NCI-H460 (cell line): ENCODE data around the gene ADRM1. TPM values are rescaled to one million over a fixed set of nuclear protein-coding genes. Genes with fewer than 3 reads are reported as not detected.

ENCODE experiments used
- DNase-seq: peaks from one replicate; pipeline ENCODE4 v3.0.0-alpha.2; 2016; ENCODE audit warnings: low read depth; ENCODE audit errors: extremely low read depth
- total RNA-seq: library from RNA; depleted of rRNA; stranded (reverse); fragments of >200 nt; shearing (Covaris generic); gene quantifications from 2 replicates; pipeline ENCODE4 v1.2.3, GENCODE V29; 2014

The ADRM1 gene
- total RNA-seq, 1 experiment from 2014 or later: 142 TPM

DNA sequence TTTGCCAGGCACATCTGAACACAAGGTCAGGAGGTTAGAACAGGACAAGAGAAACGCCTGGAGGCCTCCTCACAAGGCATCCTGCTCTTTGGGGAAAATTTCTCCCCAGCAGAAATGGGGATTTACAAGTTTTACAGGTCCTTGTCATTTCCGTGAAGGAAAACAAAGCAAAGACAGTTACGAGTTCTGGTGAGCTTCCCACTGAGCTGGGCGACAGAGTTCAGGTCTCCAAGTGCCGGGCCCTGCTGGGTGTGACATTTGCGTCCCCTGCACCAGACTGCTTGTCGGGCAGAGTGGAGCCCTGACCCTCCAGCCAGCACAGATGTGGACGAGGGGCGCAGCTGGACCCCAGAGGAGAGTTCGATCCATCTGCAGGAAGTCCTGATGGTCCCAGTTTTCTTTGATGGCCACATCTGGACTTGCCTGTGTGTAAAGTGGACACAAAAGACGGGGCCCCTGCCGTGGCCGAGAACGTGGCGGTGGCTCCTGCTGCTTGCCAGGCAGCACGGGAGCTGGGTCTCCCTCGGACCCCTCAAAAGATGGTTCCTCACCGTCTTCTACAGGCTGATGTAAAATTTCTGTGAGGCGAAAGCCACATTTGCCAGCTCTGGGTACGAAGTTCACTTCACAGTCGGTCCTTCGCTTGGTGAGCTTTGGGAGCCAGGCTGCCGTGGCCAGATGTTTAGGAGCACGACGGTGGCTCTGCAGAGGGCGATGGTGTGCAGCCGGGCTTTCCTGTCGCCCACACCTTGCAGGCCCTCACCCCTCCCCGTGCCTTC lies 5.2 kb upstream of the ADRM1 start:
- DNase-seq: no peak

DNA sequence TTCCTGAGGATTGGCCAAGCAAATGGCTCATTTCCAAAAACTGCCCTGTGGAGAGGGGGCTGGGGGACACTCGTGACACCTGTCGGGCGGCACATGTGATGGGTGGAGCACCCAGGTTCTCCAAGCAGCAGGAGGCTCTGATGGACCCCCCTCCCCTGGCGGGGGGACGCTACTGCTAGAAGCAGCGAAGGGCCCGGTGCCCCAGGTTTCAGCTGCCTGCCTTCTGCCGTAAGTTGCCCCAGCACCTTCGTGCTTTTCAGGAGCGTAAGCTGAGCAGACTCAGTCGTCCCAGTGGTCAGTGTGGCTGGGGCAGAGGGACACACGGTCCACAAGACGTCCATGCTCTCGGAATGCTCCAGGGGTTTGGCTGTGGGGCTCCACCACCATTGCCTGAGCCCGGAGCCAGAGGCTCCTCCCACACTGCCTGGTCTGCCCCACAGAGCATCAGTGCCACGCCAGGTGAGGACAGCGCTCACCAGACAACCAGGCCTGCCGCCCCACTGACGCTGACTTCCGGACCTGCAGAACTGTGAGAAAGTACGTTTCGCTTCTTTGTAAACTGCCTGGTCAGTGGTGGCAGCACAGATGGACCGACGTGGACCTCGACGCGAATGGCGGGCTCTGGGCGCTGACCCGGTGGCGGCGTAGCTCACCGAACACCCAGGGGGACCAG lies 4.1 kb upstream of the ADRM1 start:
- no peak for DNase-seq

GRCh38 chr20:62299666-62300236 lies 3.0 kb upstream of the ADRM1 start:
- DNase-seq: no peak

GRCh38 chr20:62300319-62300718 lies 2.5 kb upstream of the ADRM1 start:
- no peak for DNase-seq

DNA sequence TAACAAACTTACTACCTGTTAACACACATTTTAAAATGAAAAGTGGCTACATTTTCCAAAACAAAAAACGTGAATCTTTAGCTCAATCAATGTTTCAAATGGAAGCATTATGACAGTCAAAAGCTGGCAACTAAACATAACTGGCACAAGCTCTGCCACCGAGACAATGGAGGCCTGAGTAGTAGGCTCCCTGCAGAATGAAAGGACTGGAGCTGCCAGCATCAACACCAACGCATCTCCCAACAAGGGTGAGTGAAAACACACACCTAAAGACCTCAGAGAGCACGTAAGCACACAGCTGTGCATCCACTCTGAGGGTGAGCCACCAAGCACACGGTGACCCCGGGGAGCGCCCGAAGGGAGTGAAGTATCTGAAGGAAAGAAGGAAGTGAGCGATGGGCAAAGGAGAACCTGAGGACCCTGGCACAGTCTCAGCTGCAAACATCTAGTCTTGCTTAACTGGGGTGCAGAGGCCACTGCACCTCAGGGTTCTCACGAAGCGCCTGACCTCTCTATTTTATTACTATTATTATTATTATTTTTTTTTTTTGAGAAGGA lies 1.6 kb upstream of the ADRM1 start:
- DNase-seq: no peak

DNA sequence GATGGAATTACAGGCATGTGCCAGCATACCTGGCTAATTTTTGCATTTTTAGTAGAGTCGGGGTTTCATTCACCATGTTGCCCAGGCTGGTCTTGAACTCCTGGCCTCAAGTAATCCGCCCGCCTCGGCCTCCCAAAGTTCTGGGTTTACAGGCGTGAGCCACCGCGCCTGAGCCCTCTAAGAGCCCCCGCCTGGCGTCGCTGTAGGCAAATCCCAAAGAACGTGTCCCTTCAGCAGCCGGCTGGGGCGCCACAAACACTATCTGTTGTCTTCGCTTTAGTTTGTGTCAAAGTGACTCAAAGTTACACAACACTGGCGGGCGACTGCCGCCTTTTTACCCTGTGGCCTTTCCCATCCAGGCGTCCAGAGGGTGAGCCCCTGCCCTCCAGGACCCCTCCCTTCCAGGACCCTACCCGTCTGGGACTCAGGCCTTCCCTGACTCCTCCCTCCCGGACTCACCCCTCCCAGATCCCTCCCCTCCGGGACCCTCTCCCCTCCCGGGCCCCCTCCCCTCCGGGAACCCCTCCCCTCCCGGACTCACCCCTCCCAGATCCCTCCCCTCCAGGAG lies 940 bp upstream of the ADRM1 start:
- peak; percentile 97 for DNase-seq

DNA sequence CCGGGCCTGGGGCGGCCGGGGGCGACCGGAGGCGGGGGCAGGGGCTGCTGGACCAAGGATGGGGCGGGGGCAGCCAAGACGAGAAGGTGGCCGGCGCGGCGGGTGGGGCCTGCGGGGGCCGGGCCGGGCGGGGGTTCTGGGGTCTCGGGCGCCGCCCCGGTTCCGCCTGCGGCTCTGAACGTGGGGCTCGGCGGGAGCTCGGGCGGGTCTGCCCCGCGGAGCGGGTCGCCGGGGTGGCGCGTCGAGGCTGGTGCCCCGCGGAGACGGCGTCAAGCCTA lies 204 bp downstream of the ADRM1 start:
- no peak for DNase-seq

DNA sequence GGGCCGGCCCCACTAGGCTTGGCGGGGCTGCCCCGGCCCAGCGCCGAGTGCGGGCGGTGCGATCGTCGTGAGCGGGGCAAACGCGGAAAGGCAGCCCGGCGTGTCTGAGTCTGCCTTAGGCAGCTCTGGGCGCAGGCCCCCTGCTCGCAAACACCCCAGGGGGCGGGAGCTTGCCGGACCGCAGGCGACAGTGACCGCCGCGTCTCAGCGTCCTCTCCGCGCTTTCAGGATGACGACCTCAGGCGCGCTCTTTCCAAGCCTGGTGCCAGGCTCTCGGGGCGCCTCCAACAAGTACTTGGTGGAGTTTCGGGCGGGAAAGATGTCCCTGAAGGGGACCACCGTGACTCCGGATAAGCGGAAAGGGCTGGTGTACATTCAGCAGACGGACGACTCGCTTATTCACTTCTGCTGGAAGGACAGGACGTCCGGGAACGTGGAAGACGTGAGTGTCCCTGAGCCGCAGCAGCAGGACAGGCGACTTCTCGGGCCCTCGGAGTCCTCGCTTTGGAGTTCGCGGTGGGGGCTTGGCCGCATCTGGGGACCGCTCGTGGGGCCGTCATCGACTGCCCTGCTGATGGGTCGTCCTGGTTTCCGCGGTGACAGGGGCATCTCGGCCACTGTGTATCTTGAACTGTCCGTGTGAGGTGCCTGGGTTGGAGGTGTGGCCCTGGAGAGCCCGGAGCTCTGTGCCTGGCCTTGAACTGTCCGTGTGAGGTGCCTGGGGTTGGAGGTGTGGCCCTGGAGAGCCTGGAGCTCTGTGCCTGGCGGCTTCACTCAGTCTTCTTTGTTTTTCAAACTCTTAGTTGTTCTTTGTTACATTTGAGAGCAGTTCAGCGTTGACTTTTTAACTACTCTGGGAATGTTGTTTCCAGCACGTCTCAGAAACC lies 786 bp downstream of the ADRM1 start:
- no peak for DNase-seq

DNA sequence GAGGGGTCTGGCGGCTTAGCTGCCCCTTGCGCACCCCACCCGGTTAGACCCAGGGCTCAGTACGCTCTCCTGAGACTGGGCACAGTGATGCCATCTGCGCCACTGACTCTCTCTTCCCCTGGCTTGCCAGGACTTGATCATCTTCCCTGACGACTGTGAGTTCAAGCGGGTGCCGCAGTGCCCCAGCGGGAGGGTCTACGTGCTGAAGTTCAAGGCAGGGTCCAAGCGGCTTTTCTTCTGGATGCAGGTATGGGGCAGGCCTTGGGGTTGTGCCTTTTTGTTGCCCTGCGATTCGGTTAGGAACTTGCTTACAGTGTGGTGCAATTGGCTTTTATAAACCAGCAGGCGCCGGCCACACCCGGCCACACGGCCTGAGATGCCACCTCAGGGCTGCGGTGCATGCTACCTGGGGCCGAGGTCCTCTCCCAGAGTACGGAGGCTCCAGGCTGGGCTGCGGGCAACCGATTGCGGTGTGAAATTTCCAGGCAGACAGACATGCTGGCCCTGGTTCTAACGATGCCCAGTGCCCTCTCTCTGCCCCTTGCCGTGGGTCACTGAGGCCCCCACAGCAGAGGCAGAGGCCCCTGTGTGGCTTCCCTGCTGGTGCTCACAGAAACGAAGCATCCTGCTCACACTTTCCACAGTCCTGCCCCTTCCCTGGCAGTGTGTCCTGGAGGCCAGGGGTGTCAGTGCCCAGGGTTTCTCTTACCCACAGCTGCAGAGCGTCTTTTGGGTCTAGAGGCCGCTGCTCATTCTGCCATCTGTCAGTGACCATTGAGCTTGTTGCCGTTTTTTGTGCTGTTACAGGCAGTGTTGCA lies 1.7 kb downstream of the ADRM1 start:
- DNase-seq: no peak

DNA sequence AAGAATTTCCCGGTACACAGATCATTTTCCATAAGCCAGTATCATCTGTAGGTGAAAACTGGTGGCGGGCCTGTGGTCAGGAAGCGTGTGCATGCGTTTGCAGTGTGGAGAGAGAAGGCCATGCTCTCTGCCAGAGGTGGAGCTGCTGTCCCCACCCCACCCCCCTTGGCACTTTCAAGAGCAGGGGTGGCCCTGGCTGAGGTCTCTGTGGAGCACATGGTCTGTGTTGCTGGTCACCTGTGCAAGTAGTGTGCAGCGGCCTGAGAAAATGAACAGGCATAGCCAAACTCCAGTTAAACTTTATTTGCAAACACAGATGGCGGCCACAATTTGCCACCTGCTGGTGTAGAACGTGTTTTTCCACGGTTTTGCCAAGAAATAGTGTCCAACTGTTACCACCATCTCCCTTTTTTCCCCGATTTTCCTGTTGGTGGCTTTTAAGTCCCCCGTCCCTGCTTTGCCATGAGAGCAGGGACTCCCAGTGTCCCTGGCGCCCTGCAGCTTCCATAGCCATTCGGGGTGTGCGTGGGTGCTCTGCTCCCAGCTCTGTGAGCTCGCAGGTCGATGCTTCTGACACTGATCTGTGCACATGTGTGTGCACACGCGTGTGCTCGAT lies 2.5 kb downstream of the ADRM1 start:
- DNase-seq: peak; percentile 33

GRCh38 chr20:62305765-62306413 lies 3.1 kb downstream of the ADRM1 start:
- no peak for DNase-seq

GRCh38 chr20:62306414-62307187 lies 3.8 kb downstream of the ADRM1 start:
- no peak for DNase-seq

GRCh38 chr20:62307226-62308101 lies 4.7 kb downstream of the ADRM1 start:
- no peak for DNase-seq

- no peak for DNase-seq
Observed at GRCh38 chr20:62308102-62308822, 5.5 kb downstream of the ADRM1 start.

- DNase-seq: no peak
Observed at GRCh38 chr20:62309198-62309944, 6.6 kb downstream of the ADRM1 start.
